Superior temporal gyrus (tissue), 1 donor: Measurements from ENCODE around the gene BPIFB6.

Experiments used
- DNase-seq: peaks from one replicate; pipeline ENCODE4 v3.0.0-alpha.2; 2016; ENCODE audit errors: extremely low spot score

Gene BPIFB6, protein sequence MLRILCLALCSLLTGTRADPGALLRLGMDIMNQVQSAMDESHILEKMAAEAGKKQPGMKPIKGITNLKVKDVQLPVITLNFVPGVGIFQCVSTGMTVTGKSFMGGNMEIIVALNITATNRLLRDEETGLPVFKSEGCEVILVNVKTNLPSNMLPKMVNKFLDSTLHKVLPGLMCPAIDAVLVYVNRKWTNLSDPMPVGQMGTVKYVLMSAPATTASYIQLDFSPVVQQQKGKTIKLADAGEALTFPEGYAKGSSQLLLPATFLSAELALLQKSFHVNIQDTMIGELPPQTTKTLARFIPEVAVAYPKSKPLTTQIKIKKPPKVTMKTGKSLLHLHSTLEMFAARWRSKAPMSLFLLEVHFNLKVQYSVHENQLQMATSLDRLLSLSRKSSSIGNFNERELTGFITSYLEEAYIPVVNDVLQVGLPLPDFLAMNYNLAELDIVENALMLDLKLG

DNA sequence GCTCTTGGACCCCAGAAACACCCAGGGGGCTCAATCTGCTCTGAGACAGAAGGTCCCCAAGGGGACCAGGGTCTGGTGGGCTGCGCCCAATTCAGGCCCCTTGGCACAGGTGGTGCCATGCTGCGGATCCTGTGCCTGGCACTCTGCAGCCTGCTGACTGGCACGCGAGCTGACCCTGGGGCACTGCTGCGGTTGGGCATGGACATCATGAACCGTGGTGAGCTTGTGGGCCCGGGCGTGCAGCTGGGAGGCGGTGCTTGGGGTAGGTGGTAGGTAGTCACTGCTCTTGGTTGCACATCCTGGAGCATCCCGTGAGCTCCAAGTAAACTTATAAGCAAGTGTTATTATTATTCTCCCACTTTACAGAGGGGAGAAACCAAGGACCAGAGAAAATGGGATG, at the start of gene BPIFB6:
Gene BPIFB6 (plus strand): TSS at position 118 of the 400 bp plus-strand sequence. CDS start 0 bp downstream, at position 118.
- no peak for DNase-seq

DNA sequence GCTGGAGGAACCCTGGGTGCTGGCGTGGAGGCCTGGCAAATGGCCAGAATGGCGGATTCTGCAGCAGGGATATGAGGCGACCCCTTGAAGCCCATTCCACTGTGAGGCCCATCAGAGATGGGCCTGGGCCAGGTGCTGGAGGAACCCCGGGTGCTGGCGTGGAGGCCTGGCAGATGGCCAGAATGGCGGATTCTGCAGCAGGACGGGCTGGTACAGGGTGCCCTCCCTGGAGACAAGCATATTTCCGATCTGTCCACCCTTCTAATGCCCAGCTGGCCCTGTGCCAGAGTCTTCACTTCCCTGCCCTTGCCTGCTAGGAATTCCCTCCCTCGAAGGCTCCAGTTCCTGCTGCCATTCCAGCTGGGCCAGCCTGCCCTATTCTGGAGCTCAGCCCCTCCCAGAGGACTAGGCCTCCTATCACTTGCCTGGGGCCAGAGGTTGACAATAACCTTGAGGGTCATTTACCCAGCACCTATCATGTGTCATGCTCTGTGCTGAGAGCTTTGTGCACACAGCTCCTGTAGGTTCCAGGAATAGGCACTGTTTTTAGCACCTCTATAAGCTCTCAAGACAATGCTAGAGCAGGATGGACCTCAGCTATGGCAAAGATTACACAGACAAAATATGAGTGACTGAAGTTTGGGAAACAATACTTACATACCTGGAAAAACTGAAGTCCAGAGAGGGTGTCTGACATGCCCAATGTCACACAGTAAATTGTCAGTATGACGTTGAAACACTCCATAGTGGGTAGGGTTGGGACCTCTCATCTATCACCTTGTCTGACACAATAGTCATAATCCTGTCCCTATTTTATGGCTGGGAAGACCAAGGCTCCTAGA, 48.6 kb upstream of the BPIFB6 start:
- peak; percentile 38 for DNase-seq

DNA sequence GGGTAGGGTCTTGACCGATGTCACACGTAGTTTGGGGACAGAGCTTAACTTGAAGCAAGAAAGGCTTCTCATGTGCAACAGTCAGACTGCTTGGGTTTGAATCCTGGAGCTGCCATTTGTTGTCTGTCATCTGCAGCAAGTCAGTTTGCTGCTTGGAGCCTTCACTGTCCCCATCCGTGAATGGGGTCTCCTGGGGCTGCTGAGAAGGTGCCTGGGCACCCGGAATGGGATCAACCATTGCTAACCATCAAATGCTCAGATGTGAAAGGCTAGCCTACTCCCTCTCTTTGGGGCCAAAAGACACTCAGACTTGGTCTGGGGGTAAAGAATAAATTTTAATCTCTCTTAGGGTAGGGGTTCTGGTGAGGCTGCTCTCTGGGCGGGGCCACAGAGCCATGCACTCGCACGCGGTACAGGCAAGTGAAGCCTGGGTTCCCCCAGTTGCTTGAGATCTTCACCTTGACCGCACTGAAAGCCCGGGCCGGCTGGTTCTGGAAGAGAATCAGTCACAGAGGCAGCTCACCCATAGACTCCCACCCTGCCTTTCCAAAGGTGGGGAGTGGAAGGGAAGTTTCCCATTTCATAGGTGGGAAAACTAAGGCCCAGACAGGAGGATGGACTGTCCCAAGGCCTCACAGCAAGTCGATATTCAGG, 47.9 kb upstream of the BPIFB6 start:
- peak; percentile 22 for DNase-seq

DNA sequence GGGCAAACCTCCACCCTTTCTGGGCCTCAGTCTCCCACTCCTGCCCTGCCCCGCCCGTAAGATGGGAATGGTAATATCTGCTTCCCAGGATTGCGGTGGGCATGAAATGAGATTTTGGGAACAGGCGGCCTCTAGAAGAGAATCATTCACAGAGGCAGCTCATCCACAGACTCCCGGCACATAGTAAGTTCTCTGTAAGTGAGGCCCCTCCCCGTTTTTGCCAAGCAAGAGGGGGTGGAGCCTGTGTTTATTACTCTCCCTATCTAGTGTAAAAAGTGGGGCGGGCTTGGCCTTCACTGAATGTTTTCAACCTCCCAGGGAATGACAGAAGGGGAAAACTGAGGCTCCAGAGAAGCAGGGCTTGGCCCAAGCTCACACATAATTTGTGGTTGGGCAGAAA, 47.3 kb upstream of the BPIFB6 start:
- peak; percentile 88 for DNase-seq

DNA sequence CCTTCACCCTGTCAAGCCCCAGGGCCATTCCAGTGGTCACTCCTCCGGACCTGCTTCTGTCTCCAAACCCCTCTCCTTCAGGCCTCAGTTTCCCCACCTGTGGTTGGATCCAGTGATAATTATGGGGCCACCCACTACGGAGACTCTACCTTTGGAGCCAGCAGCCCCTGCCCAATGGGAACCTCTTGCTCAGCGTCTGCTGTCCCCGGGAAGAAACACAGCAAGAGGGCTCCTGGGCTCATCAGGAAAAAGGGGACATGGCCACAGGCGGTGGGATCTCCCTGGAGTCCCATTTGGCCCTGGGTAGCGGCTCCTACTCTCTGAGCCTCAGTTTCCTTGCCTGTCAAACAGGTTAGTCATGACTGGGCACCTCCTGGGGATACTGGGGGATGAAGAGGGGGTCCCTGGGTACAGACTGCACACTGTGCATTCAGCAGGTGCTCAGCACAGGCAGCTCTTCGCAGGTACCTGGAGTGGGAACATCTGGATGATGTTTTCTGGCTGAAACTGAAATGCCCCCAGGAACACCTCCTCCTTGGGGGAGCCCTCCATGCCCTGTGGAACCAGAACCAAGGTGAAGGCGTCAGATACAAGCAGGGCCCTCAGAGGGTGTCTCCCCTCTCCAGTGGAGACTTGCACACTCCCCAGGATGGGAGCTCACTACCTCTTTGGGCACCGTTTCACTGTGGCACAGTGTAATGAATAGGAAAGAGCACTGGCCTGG, 46.7 kb upstream of the BPIFB6 start:
- DNase-seq: no peak

DNA sequence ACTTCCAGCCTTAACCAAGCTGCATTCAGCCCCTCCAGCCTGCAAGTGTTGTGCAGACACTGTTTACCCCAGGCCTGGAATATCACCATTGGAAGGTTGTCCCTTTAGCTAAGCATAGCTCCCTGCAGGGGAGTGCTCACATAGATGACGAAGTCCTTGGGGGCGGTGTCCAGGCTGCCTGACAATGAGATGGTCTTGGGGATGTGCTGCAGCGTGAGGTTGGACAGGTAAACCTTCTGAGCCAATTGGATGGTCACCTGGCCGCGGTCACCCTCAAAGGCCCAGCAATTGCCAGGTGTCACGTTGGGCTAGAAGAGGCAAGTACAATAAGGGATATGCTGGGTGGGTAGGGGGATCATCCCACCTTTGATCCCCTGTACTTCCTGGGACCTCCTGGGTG, 45.9 kb upstream of the BPIFB6 start:
- DNase-seq: no peak

DNA sequence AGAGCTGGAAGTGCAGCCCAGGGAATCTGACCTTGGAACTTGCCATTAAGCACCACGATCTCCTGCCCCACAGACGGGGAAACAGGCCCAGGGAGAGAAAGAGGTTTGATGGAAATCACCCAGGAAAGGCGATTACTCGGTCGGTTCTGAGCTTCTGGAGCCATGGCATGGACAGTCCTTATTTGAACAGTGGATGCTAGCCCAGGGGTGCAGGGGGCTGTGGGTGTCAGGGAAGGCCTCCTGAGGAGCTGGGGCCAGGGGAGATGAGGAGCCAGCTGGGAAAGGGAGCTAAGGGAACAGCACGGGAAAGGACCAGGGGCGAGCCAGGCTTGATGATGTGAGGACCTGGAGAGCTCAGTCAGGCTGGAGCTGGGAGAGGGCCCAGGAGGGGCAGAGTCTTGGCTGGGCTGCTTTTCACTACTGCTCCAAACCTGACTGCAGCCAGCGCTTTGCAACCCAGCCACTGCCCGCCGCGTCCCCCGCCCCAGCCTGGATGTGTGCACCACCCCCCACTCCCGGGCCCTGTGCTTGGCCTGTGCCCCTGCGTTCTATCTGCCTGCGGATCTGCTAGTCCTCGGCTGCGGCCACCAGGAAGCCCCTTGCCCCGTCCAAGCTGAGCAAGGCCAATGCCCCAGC, 45.0 kb upstream of the BPIFB6 start:
- DNase-seq: no peak

DNA sequence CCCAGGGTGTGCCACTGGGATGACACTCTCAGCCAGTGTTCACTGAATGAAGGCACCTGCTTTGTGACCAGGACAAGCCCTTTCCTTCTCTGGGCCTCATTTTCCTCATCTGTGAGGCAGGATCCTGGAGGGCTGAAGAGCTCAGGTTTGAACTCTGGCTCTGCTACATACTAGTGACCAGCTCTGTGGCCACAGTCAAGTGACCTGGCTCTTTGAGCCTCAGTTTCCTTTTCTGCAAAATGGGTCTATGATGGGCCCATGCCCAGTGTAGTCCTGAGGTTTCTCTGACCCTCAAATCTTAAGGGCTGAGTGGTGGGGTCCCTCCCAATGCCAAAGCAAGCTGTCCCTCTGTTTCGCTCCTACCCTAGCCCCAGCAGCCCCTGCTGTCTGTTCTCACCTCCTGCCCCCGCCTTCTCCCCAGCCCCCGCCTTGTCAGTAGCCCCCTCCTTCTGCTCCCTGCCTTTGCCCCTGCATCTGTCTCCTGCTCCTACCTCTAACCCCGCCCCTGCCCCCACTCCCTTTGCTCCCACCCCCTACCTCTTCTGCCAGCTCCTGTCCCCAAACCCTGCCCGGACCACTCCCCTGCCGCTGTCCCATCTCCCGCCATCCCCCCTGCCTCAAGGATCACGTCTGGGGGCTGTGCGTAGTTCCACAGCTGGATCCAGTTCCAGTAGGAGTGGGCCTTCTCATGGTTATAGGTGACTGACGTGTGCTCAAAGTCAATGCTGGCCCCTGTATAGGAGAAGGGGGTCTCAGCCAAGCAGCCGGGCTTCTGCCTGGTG, 44.2 kb upstream of the BPIFB6 start:
- no peak for DNase-seq

DNA sequence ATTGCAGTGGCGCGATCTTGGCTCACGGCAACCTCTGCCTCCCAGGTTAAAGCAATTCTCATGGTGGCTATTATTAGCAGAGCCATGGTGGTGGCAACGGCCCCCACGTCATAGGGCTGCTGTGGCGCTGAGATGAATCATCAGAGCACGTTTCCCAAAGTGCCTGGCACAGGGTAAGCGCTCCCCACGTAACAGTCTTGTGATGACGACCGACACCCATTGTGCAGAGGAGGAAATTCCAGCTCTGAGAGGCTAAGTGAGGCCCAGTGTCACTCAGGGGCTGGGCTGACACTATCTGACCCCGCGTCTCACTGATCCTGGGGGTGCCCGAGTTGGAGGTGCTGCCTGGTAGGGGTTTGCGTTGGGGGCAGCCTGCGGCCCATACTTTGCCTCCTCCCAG, 43.4 kb upstream of the BPIFB6 start:
- no peak for DNase-seq

DNA sequence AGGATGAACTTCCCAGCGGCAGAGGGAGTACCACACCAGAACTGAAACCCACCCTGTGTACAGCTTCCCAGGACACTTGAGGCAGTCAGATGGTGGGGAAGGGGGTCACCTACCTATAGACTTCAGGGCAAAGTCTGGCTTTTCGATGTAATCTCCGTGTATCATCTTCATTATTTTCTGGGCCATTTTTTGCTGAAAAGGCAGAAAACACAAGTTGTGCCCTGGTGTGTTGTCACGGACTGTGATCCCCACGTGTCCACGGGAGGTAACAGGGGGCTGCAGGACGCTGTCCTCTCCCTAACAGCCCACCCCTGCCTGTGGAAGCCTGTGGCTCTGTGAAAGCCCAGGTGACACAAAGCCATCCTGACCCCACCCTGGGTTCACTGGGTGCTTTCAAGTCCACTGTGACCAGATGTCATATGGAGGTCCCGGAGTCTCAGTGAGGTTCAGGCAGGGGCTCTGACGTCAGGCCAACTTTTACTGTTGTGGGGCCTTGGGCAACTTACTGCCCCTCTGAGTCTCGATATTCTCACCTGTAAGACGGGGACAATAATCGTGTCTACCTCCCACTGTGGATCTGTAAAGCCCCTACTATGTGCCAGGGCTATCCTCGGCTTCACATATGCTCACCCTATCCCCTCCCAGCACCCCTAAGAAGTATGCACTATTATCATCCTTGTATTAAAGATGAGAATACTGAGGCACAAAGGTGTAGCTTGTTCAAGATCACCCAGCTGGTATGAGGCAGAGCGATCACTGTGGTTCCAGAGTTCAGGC, 41.8 kb upstream of the BPIFB6 start:
- no peak for DNase-seq

DNA sequence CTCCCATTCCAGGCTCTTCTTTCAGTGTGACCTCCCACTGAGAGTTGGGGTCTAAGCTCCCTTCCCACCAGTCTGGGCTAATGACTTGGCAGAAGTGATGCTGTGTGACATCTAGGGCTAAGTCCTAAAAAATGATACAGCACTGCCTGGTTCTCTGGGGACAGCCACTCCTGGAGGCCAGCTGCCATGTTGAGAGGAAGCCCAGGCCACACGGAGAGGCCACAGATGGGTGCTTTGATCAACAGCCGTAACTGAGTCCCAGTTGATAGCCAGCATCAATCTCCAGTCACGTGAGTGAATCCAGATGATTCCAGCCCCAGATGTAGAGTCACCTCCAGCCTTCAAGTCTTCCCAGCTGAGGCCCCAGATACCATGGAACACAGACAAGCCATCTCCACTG, 41.0 kb upstream of the BPIFB6 start:
- DNase-seq: no peak

DNA sequence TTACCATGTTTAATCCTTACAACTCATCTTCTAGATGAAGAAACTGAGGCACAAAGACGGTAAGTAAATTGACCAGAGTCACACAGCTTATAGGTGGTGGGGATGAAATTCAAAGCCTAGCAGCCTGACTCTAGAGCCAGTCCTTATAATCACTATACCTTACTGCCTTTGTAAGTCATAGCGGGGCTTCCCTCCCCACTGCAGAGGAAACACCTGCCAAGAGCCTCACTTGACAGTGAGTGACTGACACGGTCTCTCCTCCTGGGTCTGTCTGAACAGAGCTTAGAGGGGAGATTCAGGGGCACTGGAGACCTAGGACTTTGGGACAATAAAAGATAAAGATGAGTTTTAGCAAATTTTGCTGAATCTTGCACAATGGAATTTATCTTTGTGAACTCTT, 40.1 kb upstream of the BPIFB6 start:
- DNase-seq: no peak

DNA sequence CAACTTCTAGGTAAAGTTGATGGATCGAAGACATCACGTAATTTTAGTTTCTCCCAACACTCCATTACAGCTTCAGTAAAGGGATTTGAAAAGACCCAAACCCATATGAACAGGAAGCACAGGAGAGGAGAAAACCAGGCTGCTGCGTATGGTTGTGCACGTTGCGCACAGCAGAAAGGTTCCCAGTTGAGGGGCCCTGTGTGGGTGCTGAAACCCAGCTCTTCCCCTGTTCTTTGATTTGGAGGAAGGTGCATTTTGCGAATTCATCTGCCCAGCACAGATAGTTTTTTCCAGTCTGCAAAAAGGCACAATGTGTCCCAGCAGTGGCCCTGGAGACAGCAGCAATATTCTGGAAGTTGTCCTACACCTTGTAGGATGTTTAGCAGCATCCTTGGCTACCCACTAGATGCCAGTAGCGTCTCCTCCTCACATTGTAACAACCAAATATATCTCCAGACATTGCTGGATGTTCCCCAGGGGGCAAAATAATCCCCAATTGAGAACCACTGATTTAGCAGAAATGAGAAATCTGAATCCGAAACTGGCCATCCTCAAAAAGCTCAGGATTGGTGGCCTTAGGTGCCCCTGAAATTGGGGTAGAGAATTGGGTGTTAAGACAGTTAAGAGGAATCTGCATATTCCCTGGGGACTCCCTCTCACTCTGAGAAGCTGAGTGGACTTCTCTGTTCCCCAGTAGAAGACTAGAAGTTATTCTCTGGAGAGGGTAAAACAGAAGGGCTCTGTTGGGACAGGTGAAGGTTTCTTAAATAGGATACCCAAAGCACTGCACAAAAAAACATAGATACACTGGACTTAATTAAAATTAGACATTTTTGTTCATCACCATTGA, 39.4 kb upstream of the BPIFB6 start:
- DNase-seq: no peak

DNA sequence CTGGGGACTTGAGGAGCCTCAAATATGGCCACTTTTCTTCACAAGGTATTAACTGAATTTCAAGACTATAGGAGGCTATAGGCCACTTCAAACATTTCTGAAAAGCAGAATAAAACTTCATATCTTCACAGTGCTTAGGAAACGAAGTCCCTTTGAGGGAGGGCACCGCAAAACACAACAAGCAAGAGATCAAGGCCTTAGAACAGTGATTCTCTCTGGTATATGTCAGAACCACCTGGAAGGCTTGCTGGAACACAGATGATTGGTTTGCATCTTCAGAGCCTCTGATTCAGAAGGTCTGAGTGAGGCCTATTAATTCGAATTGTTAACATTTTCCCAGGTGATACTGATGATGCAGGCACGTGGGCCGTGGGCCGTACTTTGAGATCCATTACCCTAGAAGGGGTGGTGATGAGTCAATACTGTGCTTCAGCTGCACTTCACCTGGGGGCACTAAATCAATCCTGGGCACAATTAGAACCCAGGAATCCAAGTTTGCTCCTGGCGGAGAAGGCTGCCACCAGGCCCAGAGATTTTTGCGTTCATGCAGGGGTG, 37.9 kb upstream of the BPIFB6 start:
- no peak for DNase-seq

DNA sequence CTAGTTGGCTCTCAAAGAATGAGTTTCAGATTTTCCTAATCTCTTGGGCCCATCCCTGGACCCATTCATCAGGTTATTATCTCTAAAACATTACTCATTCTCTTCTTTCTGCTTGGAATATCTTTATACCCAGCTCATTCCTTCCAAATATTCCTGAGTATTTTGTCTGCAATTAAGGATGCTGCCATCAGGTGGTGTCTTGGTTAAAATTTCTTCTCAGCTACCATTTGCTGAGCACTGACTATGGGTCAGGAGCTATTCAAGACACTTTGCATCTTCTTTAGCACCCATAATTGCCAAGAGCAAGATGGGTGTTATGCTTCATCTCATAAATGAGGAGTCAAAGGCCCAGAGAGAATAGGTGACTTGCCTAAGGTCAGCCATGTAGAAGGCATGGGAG, 35.6 kb upstream of the BPIFB6 start:
- DNase-seq: no peak

DNA sequence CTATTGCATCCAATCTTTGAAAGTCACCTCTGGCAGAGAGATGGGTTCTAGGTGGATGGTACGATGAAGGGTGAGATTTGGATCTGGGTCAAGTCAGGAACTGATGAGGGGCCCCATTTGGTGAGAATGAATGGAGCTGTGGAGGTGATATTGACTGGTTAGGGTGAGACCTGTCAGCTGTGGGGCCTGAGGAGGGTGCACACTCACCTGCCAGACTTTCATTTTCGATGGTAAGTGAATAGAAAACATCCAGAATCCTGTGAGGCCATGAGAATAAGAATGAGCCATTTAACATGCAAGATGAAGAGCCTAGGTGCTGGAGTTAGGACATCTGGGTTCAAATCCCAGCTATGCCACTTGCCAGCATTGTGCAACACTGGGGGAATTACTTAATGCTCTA, 34.0 kb upstream of the BPIFB6 start:
- DNase-seq: no peak

DNA sequence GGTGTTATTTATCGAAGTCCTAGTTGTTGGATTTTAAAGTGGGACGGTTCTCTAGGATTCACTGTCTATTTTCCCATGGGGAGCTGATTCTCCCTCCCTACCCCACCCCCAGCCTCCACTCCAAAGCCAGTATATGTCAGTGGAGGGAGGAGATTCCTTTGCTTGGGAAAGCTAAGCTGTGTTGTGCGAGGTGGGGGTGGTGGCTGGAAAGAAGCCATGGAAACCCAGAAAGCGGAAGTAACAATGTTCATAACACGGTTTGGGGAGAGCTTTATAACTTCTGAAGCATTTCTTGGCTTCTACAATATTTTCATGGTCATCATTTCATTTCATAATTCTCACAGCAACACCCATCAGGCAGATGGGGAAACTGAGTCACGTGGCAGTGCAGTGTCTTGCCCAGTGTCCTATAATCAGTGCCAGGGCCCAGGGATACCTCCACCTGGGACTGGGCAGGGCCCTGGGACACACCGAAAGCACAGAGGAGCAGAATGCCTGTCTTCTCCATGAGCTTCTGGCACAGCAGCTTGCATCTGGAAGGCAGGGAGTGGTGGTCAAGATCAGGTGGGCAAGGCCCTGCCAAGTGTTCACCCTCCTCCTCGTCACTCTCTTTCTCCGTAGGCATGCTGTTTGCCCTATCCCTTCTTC, 31.7 kb upstream of the BPIFB6 start:
- no peak for DNase-seq
